OCI-M1 (cell line): ENCODE results near the gene TNIP2.

Experiments
- DNase-seq: peaks from one replicate; lab custom pipeline; 2025; lab: John Stamatoyannopoulos, UW

Gene TNIP2

GRCh38 chr4:2755821-2756690, at the start of gene TNIP2:
TSS of gene TNIP2 (minus strand) at chr4:2756336. CDS start at chr4:2756289, 47 bp downstream.
- DNase-seq = peak; percentile 80

- DNase-seq = no peak
These were observed 48.9 kb upstream of the TNIP2 start for GRCh38 chr4:2804973-2805501.

DNA sequence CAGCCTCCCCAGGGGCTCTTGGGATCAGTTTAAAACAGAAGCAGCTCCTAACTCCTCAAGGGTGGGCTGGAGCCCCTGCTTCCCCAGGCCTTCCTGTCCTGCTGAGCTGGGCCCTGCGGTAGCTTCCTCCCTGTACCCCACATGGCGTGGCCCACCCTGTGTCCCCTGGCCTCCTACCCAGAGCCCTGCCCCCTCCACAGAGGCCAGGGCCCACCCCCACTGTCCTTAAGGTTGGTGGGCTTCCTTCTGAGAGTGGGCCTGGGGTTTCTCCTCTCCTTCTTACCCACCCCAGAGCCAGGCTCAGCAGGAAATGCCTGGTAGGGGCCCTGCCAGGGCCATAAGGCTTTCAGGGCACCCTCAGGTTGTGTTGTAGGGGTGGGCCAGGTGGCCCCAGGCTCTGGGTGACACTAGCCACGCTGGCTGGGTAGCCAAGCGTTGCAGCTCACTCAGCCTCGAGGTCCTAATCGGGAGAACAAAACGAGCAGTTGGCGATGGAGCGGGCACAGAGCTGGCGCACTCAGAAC, 48.4 kb upstream of the TNIP2 start:
- no peak for DNase-seq

DNA sequence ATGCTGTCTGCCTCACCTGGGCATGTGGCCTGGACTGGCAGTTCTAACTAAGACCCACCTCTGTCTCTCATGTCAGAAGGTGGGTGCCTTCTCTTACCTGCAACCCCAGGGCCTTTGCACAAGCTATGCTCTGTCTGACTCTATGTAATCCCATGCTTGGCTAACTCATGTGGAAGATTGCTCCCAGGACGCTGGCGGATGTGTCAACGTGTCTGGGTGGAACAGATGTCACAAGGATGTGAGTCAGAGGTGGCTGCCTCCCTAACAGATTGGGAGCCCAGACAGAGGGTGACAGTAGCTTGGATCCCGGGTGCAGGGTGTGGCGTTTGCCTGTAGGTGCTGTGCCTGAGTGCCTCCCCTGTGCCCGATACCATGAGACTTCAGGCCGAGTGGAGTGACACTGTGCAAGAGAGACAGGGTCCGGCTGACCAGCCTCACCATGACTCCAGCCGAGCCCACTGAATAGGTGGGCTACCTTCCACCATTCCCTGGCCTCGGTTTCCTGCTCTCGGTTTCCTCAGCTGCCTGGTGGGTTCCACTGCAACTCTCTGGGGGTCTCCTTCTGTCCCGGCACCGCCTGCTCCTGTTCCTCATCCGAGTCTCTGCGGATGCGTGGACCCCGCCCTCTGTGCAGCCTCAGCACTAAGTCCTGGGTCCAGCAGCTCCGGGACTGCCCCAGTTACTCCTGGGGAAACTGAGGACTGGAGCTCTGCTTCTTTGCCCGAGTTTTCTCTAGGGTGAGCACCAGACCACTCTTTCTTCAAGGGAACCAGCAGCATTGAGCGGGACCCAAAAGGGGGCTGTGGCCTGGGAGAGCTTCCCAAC, 47.7 kb upstream of the TNIP2 start:
- no peak for DNase-seq

- DNase-seq = no peak
These were observed 46.7 kb upstream of the TNIP2 start for GRCh38 chr4:2802618-2803531.

DNA sequence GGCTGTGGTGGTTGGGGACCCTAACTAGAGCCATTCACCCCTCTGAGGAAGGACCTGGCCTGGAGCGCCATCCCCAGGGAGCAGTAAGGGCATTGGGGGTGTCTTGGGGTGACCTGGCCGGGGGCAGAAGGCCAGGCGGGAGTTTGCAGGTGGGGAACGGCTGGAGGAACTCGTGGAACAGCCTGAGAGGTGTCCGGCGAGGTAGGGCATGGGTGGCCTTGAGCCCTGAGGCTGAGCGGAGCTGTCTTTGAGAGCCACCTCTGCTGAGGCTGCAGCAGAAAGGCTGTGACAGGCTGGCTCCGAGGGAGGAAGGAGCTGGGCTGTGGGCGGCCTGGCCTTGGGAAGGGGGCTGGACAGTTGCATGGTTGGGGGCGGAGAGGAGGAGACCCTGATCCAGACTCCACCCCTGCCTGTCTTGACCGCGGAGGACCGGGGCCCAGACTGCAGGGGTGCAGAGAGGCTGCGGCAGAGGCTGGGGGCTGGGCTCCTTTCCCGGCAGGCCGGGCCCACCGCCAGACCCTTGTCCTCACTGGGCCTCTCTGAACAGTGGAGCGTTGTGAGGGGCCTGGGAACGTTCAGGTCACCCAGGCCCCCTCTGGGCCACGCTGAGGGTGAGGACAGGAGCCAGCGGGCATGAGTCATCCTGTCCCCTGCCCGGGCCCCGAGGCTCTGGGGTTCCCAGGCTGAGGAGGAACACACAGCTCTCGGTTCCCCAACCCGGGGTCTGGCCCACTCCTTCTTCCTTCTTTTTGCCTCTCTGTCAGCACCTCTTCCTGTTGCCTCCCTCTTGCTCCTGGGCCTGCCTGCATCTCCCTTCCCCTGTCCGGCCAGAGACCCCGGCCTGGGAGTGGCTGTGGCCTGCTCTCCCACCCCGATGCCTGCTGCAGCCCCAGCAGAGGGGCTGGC, 44.8 kb upstream of the TNIP2 start:
- no peak for DNase-seq

- no peak for DNase-seq
These were observed 44.0 kb upstream of the TNIP2 start for GRCh38 chr4:2799971-2800690.

- DNase-seq = no peak
These were observed 43.2 kb upstream of the TNIP2 start for GRCh38 chr4:2799224-2799911.

DNA sequence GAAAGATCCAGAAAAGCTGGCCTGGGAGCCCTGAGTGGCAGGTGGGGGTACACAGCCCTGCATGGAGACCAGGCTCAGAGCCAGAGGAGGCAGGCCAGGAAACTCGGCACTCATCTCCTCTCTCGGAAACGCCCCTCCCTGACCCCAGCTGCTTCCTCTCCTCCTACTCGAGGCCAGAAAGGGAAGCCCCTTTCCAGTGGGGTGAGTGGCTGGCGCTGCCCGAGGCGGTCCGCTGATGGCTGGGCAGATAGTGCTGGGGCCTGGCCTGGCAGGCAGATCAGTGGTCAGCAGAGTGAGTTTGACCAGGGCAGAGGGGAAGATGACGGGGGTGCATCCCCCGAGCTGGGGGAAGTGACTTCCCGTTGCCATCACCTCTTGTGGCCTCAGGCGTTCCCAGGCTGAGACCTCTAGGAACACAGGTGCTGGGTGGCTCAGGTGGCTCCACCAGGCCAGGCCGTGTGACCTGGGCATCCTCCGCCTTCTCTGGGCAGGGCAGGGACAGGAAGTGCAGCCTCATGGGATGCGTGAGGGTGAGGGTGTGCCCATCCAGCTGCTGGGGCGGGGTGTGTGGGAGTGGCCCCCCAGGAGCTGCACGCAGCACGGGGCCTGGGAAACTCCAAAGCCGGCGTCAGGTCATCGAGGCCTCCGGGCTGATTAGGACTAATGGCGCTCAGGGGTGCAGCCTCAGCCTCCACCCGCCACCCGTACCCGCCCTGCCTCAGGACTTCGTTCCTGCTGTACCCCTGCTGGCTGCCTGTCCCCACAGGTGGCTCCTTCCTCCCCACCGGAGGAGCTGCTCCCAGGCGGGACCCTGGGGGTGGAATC, 42.5 kb upstream of the TNIP2 start:
- DNase-seq = peak; percentile 67

- DNase-seq = no peak
These were observed 41.6 kb upstream of the TNIP2 start for GRCh38 chr4:2797545-2798305.

- no peak for DNase-seq
These were observed 40.9 kb upstream of the TNIP2 start for GRCh38 chr4:2796849-2797544.

DNA sequence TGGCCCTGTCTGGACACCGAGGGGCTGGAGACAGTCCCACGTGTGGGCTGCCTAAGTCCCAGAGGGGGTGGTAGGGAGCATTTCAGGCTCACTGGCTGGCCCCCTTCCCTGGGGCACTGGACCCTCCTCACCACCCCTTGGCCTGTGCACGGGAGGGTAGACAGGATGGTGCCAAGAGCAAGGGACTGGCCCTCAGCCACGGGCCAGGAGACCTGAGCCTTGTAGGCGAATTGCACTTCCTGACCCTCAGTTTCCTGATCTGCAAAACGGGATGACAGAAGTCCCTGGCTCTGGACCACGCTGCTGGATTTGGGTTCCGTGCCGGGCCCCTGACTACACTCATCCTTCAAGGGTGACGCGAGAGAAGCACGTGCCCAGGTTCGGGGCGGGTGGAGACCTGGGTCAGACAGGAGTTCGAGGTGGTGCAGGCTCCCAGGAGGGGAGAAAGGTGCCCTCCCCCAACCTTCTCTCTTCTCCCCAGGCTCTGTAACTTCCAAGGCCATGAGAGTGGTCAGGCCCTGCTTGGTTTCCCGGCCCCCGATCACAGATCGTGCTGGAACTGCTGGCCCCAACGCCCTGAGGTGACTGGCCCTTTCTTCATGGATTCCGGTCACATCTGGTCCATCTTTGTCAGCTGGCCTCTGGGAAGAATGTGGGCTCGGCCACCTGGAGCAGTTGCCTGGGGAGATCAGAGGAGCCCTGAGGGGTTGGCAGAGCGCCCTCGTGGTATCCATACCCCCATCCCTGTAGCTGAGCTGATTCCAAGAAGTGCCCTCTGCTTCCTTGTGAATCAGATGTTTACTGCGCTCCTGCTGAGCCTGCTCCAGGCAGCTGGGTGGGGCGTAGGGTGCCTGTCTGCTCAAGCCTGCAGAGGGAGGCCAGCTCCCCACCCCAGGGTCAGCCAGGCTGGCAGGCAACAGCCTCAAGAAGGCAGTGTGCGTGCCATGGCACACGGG, 40.0 kb upstream of the TNIP2 start:
- no peak for DNase-seq

GRCh38 chr4:2795300-2795892, 39.3 kb upstream of the TNIP2 start:
- no peak for DNase-seq

GRCh38 chr4:2794486-2795299, 38.6 kb upstream of the TNIP2 start:
- peak; percentile 67 for DNase-seq
